PFSK-1 (cell line): ENCODE results near the gene UPF1.

Experiments used
- FOXP2 ChIP-seq: optimal IDR thresholded peaks from 2 replicates; pipeline ENCODE3; 2011; ENCODE audit warnings: borderline replicate concordance, control low read depth, inconsistent platforms; ENCODE audit not compliant: insufficient read depth; ENCODE audit errors: extremely low read length, extremely low read depth
- POLR2AphosphoS5 ChIP-seq: IDR thresholded peaks from 2 replicates; pipeline ENCODE4 v1.6.1; 2012; ENCODE audit warnings: low read depth, mild to moderate bottlenecking, control low read depth, low read length, moderate library complexity
- SIN3A ChIP-seq: IDR thresholded peaks from 2 replicates; pipeline ENCODE4 v1.6.1; 2012; ENCODE audit warnings: mild to moderate bottlenecking, low read length, moderate library complexity, borderline replicate concordance; ENCODE audit not compliant: insufficient read depth
- TAF1 ChIP-seq: IDR thresholded peaks from 2 replicates; pipeline ENCODE4 v1.6.1; 2012; ENCODE audit warnings: low read length, control low read depth, borderline replicate concordance; ENCODE audit not compliant: insufficient read depth
- TF ChIP-seq, protein P1 (sequence below), 2 experiments: IDR thresholded peaks; 2 replicates each; pipeline versions ENCODE4 v1.6.1 to v1.8.0; 2011 to 2012; ENCODE audit warnings: low read depth in 2 of 2, low read length in 2 of 2, control low read depth in 1 of 2, inconsistent platforms in 1 of 2, mild to moderate bottlenecking in 1 of 2, moderate library complexity in 1 of 2; ENCODE audit not compliant: insufficient read depth in 1 of 2

DNA sequence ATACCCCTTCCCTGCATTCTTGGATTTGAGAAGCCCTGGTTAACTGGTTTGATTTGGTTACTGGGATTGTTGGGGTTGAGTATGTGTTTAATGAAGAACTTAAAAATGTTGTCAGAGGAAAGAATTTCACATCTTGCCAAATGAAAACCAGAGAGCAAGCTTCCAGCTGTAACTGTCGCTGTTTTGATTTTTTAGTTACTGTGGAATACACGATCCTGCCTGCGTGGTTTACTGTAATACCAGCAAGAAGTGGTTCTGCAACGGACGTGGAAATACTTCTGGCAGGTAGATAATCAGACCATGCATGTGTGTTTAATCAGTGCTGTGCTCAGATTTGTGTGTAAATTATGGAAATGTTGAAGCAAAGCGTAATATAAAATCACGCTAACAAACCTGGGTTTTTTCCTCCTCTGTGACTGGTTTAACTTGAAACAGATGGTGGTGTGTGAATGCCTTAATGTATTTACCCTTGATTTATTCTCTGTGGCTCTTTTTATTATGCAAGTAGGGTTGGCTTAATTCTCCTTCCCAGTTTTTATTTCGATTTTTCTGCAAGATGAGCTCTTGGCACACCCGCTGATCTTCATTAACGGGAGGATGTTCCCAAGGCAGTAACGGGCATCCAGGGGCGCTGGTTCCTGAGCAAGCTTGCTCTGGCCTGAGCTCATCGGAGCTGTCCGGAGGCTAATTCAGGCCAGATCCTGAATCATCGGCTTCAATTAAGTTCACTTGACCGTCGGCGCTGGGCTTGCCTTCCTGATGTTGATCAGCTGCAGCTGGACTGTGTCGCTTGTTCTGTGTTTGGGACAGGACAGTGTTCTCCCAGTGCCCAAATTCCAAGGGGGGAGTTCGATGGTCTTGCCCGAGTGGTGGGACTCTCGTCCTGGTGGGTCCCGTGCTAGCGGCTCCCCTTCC lies 16.0 kb downstream of the UPF1 start:
- TF ChIP-seq POLR2AphosphoS5 (no peak), TAF1 (no peak), SIN3A (no peak), FOXP2 (peak; percentile 48)
- TF ChIP-seq, protein P1, sequence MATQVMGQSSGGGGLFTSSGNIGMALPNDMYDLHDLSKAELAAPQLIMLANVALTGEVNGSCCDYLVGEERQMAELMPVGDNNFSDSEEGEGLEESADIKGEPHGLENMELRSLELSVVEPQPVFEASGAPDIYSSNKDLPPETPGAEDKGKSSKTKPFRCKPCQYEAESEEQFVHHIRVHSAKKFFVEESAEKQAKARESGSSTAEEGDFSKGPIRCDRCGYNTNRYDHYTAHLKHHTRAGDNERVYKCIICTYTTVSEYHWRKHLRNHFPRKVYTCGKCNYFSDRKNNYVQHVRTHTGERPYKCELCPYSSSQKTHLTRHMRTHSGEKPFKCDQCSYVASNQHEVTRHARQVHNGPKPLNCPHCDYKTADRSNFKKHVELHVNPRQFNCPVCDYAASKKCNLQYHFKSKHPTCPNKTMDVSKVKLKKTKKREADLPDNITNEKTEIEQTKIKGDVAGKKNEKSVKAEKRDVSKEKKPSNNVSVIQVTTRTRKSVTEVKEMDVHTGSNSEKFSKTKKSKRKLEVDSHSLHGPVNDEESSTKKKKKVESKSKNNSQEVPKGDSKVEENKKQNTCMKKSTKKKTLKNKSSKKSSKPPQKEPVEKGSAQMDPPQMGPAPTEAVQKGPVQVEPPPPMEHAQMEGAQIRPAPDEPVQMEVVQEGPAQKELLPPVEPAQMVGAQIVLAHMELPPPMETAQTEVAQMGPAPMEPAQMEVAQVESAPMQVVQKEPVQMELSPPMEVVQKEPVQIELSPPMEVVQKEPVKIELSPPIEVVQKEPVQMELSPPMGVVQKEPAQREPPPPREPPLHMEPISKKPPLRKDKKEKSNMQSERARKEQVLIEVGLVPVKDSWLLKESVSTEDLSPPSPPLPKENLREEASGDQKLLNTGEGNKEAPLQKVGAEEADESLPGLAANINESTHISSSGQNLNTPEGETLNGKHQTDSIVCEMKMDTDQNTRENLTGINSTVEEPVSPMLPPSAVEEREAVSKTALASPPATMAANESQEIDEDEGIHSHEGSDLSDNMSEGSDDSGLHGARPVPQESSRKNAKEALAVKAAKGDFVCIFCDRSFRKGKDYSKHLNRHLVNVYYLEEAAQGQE (IDR thresholded peaks at IDR 0.05; ENCODE audit: insufficient read depth in 1 of 2, low read depth in 2 of 2, low read length in 2 of 2), result peak in 1 of 2 experiments; percentile 68; a peak in 1 of 4 replicates
